Neural cell (in vitro differentiated cells): ENCODE data around the gene SLC8A3.

Experiments
- CTCF ChIP-seq: fragments of 450-650 bp; IDR thresholded peaks from 2 replicates; pipeline ENCODE4 v1.5.1; 2014; ENCODE audit warnings: antibody characterized with exemption, mild to moderate bottlenecking, moderate library complexity; ENCODE audit not compliant: poor library complexity, severe bottlenecking
- EP300 ChIP-seq: fragments of 450-650 bp; conservative IDR thresholded peaks from 2 replicates; pipeline ENCODE4 v1.6.1; 2014; ENCODE audit warnings: antibody characterized with exemption, mild to moderate bottlenecking, moderate library complexity; ENCODE audit not compliant: poor library complexity, severe bottlenecking
- EZH2 ChIP-seq: fragments of 200-600, 300-800 bp; shearing (Covaris generic), sonication (generic); IDR thresholded peaks from 2 replicates; pipeline ENCODE4 v1.6.1; 2014; ENCODE audit warnings: antibody characterized with exemption, low read length, borderline replicate concordance, mild to moderate bottlenecking; ENCODE audit not compliant: insufficient read depth, poor library complexity, severe bottlenecking
- POLR2AphosphoS5 ChIP-seq: IDR thresholded peaks from 2 replicates; pipeline ENCODE4 v1.6.1; 2012
- REST ChIP-seq: IDR thresholded peaks from 2 replicates; pipeline ENCODE4 v1.6.1; 2012; ENCODE audit warnings: borderline replicate concordance
- SMC3 ChIP-seq: fragments of 450-650 bp; conservative IDR thresholded peaks from 2 replicates; pipeline ENCODE4 v1.6.1; 2014; ENCODE audit warnings: antibody characterized with exemption, mild to moderate bottlenecking, moderate library complexity; ENCODE audit not compliant: poor library complexity
- TAF1 ChIP-seq: IDR thresholded peaks from 2 replicates; pipeline ENCODE4 v1.6.1; 2012; ENCODE audit warnings: low read depth

- no peak for TF ChIP-seq POLR2AphosphoS5
- no peak for TF ChIP-seq CTCF
- TF ChIP-seq EP300 = no peak
- TF ChIP-seq SMC3 = no peak
- no peak for TF ChIP-seq EZH2
- TF ChIP-seq REST = no peak
- no peak for TF ChIP-seq TAF1
These were observed 40.4 kb downstream of the SLC8A3 start for GRCh38 chr14:70148351-70148750.
